NCI-H2196 (cell line): ENCODE data around the gene GPR89A.
"Not testable (repeated sequence)": the region's sequence is repeated elsewhere in the genome, so short reads cannot be mapped to it uniquely, and the experiment has no call there.

Experiments
- DNase-seq: peaks from one replicate; lab custom pipeline; 2025; ENCODE audit not compliant: unreplicated experiment; lab: John Stamatoyannopoulos, UW

GPR89A gene

DNA sequence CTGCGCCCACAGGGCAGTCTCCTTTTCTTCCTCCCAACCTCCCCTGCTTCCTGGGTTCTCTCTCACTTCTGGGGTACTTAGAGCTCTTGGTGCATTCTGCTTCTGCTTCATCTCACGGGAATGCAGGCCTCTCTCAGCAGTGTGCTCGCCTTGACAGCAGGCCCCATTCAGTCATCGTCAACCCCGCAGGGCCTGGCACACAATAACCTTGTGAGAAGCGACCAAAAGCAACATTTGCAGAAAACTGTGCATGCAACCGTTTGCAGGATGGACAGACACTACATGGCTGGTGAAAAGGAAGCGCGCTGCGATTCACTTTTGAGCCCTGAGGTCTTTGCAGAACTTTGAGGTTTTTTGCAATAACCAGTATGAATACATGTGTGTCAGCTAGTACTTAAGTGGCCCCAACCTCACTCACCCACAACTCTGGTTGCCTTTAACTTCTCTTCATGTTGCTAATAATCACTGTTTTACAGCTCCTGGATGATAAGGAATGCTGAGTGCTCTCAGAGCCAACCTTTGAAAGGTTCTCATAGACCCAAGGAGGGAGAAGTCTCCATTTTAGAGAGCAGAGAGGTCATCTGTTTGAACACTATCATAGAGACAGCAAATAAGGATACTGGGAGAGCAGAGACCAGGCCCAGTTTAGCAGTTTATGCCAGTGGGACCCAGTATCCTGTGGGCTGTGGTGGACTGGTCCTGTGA lies 109.0 kb downstream of the GPR89A start:
- DNase-seq: no peak

DNA sequence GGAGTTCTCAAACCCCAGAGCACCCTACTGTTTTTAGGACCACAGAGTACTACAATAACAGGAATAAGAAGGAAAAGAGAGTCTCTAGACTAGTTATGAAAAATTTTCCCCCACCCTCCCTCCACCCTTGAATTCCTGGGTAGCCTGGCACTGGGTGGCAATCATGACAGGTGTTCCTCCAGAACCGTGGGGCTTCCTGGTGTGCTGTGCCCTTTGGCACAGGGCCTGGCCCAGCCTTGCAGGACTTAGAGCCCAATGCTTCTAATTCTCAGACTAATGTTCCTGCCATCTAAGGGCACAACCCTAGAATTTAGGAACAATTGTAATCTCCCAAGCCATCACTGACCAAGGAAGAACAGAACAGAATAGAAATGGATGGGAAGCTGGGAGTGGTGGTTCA lies 110.0 kb downstream of the GPR89A start:
- DNase-seq: no peak

DNA sequence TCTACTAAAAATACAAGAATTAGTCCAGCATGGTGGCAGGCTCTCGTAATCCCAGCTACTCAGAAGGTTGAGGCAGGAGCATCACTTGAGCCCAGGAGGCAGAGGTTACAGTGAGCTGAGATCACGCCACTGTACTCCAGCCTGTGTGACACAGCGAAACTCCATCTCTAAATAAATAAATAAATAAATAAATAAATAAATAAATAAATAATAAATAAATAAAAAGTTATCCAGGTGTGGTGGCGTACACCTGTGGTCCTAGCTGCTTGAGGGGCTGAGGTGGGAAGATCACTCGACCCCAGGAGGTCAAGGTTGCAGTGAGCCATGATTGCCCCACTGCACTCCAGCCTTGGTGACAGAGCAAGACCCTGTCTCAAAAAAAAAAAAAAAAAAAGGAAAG lies 110.7 kb downstream of the GPR89A start:
- not testable (repeated sequence) for DNase-seq

DNA sequence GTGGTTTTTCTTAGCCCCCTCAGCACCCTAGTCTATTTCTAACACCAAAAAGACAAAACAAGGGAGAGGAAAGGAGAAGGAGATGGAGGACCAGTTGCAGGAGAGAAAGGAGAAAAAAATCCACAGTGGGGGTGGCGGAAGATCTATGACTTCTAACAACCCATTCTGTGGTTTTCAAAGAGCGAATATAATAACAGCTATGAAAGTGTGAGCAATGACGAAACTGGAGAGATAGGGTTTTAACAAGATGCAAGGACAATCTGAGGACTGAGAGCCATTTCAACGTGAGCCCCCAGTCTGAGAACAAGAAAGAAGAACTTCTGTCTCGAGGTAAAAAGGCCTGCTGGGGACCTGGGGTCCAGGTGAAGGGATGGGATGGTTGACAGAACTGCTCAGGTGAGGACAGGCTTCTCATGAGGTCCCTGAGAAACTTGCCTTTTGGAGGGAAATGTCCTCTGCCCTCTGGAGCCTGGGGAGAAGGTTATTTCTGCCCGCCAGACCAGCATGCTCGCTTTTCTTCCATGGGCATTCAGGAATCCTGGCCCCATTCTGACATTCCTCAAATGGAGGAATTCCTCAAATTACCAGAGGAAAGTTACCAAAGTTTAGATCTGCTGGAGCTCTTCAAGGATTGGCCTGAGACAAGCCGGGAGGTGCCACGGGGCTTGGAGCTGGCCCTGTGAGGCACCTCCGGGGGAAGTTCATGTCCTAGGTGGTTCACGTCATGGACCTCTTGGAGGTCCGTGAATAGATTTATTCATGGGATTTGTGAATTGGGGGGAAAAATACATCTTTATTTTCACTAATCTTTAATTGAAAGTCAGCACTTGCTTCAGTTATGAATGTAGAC lies 111.7 kb downstream of the GPR89A start, which contains the start of gene CD160:
TSS of gene CD160 (plus strand) at position 270 of the 850 bp plus-strand sequence. CDS start 8,829 bp downstream, outside the sequence.
- no peak for DNase-seq
